B cell (primary cell): ENCODE results near the gene PPP2R5B. TPM values are rescaled to one million over a fixed set of nuclear protein-coding genes. Genes with fewer than 3 reads are reported as not detected.

Source experiments
- ATAC-seq: fragments of 200-7000 bp; cut with Tn5 transposase; one replicate; pipeline ENCODE4 v1.10.0; 2021; ENCODE audit warnings: low read depth, mild to moderate bottlenecking, moderate number of reproducible peaks, moderate library complexity
- CTCF ChIA-PET: fragments of 350-600 bp; sonication (Branson Sonifier 250); formaldehyde crosslinking; loops from one replicate; lab custom pipeline; 2021; ENCODE audit warnings: antibody characterized with exemption, inconsistent platforms; lab: Charles Lee
- POLR2A ChIA-PET: fragments of 350-600 bp; sonication (Branson Sonifier 250); formaldehyde crosslinking; loops from one replicate; lab custom pipeline; 2021; ENCODE audit warnings: antibody characterized with exemption; lab: Charles Lee
- DNase-seq: peaks from one replicate; pipeline ENCODE4 v3.0.0; 2013
- H2AFZ ChIP-seq: 2 replicates; pipeline ENCODE4 v1.6.1; 2012; ENCODE audit warnings: mild to moderate bottlenecking, low read depth, low read length; ENCODE audit not compliant: insufficient read depth, poor library complexity, severe bottlenecking
- H3K27ac ChIP-seq, 2 donors: 1 replicate in 1 of 2; 2 replicates in 1 of 2; pipeline ENCODE4 v1.5.1; 2012 to 2013; ENCODE audit warnings: low read length in 2 of 2, mild to moderate bottlenecking in 2 of 2, moderate library complexity in 1 of 2
- H3K27me3 ChIP-seq, 4 experiments: fragments of 200-600 bp in 1 of 4; sonication (generic) in 1 of 4; replicated peaks in 1 of 4; 1 replicate in 2 of 4; 2 replicates in 2 of 4; pipeline versions ENCODE4 v1.6.1 to v1.7.0; 2013 to 2016; ENCODE audit warnings: low read length in 3 of 4, mild to moderate bottlenecking in 2 of 4, mixed read lengths in 1 of 4, moderate library complexity in 1 of 4; ENCODE audit not compliant: insufficient read depth in 4 of 4, control insufficient read depth in 3 of 4; ENCODE audit errors: control extremely low read depth in 1 of 4
- H3K36me3 ChIP-seq, 2 experiments: replicated peaks in 1 of 2; 1 replicate in 1 of 2; 2 replicates in 1 of 2; pipeline versions ENCODE4 v1.6.1 to v1.7.1; 2013; ENCODE audit warnings: low read length in 1 of 2; ENCODE audit not compliant: insufficient read depth in 2 of 2, control insufficient read depth in 1 of 2; ENCODE audit errors: control extremely low read depth in 1 of 2, extremely low read depth in 1 of 2
- H3K4me1 ChIP-seq, 2 donors: fragments of 200-600 bp in 1 of 2; sonication (generic) in 1 of 2; 1 replicate in 1 of 2; 2 replicates in 1 of 2; pipeline versions ENCODE4 v1.5.1 to v1.6.1; 2013 to 2017; ENCODE audit warnings: low read length in 2 of 2; ENCODE audit not compliant: control insufficient read depth in 2 of 2, insufficient read depth in 2 of 2
- H3K4me2 ChIP-seq: replicated peaks from 2 replicates; pipeline ENCODE3; 2012; ENCODE audit warnings: mild to moderate bottlenecking, low read depth, low read length; ENCODE audit not compliant: poor library complexity, severe bottlenecking
- H3K4me3 ChIP-seq, 5 experiments: fragments of 200-600 bp in 1 of 5; sonication (generic) in 1 of 5; 1 replicate in 3 of 5; 2 replicates in 2 of 5; pipeline versions ENCODE4 v1.5.1 to v1.7.0; 2011 to 2016; ENCODE audit warnings: low read length in 4 of 5, mild to moderate bottlenecking in 4 of 5, low read depth in 2 of 5, control low read depth in 1 of 5, moderate library complexity in 1 of 5; ENCODE audit not compliant: insufficient read depth in 1 of 5; ENCODE audit errors: control extremely low read depth in 1 of 5, extremely low read depth in 1 of 5
- H3K79me2 ChIP-seq: fragments of 200-600 bp; sonication (generic); one replicate; pipeline ENCODE4 v1.6.0; 2016; ENCODE audit warnings: low read length; ENCODE audit not compliant: control insufficient read depth, insufficient read depth
- H3K9ac ChIP-seq: fragments of 200-600 bp; sonication (generic); 2 replicates; pipeline ENCODE4 v1.6.1; 2017; ENCODE audit warnings: mild to moderate bottlenecking, low read length, moderate library complexity
- H3K9me3 ChIP-seq, 3 donors: one replicate each; pipeline versions ENCODE4 v1.6.1 to v1.7.1; 2013; ENCODE audit warnings: low read length in 2 of 3; ENCODE audit not compliant: control insufficient read depth in 2 of 3, insufficient read depth in 1 of 3; ENCODE audit errors: control extremely low read depth in 1 of 3
- H4K20me1 ChIP-seq: 2 replicates; pipeline ENCODE4 v1.6.0; 2012; ENCODE audit warnings: mild to moderate bottlenecking, low read length; ENCODE audit not compliant: insufficient read depth, control insufficient read depth, poor library complexity, severe bottlenecking
- H3K27ac Mint-ChIP-seq: one replicate; pipeline ENCODE4 v1.8.0; 2021; ENCODE audit warnings: mixed read lengths
- H3K27me3 Mint-ChIP-seq: one replicate; pipeline ENCODE4 v1.8.0; 2021; ENCODE audit warnings: mixed read lengths
- H3K4me1 Mint-ChIP-seq: one replicate; pipeline ENCODE4 v1.8.0; 2021; ENCODE audit warnings: mixed read lengths
- H3K4me3 Mint-ChIP-seq: one replicate; pipeline ENCODE4 v1.8.0; 2021; ENCODE audit warnings: mixed read lengths
- H3K9me3 Mint-ChIP-seq: one replicate; pipeline ENCODE4 v1.8.0; 2022; ENCODE audit warnings: mixed read lengths; ENCODE audit not compliant: insufficient read depth
- CTCF ChIP-seq: fragments of 200-600 bp; IDR thresholded peaks from one replicate; pipeline ENCODE4 v1.8.0; 2022; ENCODE audit warnings: antibody characterized with exemption, mild to moderate bottlenecking
- EZH2 ChIP-seq: IDR thresholded peaks from 2 replicates; pipeline ENCODE4 v1.6.1; 2012; ENCODE audit warnings: borderline replicate concordance, low read depth, mild to moderate bottlenecking, moderate library complexity, low read length; ENCODE audit not compliant: insufficient read depth, poor library complexity, severe bottlenecking
- WGBS: methylation state at CpG from one replicate; pipeline ENCODE4 v1.1.5; 2013; ENCODE audit warnings: missing lambda C conversion rate; ENCODE audit not compliant: insufficient coverage; 5-methylcytosine and 5-hydroxymethylcytosine counted together
- intact Hi-C: fragments of 100-400 bp; cut with micrococcal nuclease; formaldehyde crosslinking; loops from one replicate; pipeline ENCODE4 v1.10.0; 2022
- polyA plus RNA-seq: library from polyadenylated mRNA; depleted of rRNA; stranded (reverse); fragments of >200 nt; gene quantifications from 2 replicates; pipeline ENCODE4 v1.2.3, GENCODE V29; 2012
- total RNA-seq, 2 donors: library from RNA; stranded (reverse); fragments of 120-200 nt in 1 of 2; gene quantifications; 1 replicate in 1 of 2; 2 replicates in 1 of 2; pipeline versions ENCODE4 v1.2.3 to v1.2.4, GENCODE V29; 2013 to 2022

PPP2R5B gene
- total and polyA plus RNA-seq, 2 donors (not counting 1 experiment from before 2014, with no cell fraction given) = 22.6 to 30.5 TPM

DNA sequence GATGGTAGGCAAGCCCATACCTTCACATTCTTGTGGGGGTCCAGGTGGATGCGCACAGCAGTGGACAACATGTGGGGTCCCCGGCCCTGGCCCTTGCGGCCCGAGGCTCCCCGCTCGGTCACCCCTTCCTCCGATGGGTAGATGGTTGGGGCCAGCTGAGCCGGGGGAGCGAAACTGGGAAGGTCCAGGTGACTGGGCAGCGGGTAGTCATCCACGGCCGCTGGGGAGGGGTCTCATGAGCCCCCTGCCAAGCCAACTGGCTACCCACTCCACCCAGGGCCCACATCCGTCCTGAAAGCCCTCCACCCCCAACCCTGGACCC, 18.2 kb upstream of the PPP2R5B start:
- no peaks in the 10 kb centered on the region for H3K27me3 Mint-ChIP-seq
- Histone ChIP-seq H3K4me3 (no peak overlapping the region), H3K4me1 (no peaks in the 10 kb centered on the region), H4K20me1 (no peaks in the 10 kb centered on the region), H3K4me2 (no peak overlapping the region), H3K27me3 (no peaks in the 10 kb centered on the region), H3K36me3 (peaks cover 0 to 70% of the 10 kb centered on the region in 2 experiments), H3K9me3 (no peaks in the 10 kb centered on the region), H2AFZ (no peak overlapping the region), H3K27ac (no peak overlapping the region), H3K9ac (no peak overlapping the region), H3K79me2 (no peaks in the 10 kb centered on the region)
- POLR2A ChIA-PET = no interaction called here
- H3K4me1 Mint-ChIP-seq = no peaks in the 10 kb centered on the region
- no peak for ATAC-seq
- WGBS = 100% methylated on average over 9 of the region's 13 CpGs
- intact Hi-C loops = no loop called here
- no peak overlapping the region for H3K27ac Mint-ChIP-seq
- TF ChIP-seq EZH2 = no peak
- no peaks in the 10 kb centered on the region for H3K9me3 Mint-ChIP-seq
- CTCF ChIA-PET = interaction anchor here (0.5 kb wide), 1 partner anchor 508 kb away, joined by 3 read pairs; no protein-coding TSS in a partner anchor
- no peak for DNase-seq
- H3K4me3 Mint-ChIP-seq = no peak overlapping the region

- Mint-ChIP-seq H3K4me3 (no peak overlapping the region), H3K4me1 (no peaks in the 10 kb centered on the region), H3K27ac (no peak overlapping the region), H3K9me3 (no peaks in the 10 kb centered on the region), H3K27me3 (no peaks in the 10 kb centered on the region)
- DNase-seq (no peak), ATAC-seq (no peak)
- Histone ChIP-seq H3K36me3 (peaks cover 0 to 74% of the 10 kb centered on the region in 2 experiments), H3K4me2 (no peak overlapping the region), H2AFZ (no peak overlapping the region), H3K4me1 (no peaks in the 10 kb centered on the region), H3K27ac (no peak overlapping the region), H3K9me3 (no peaks in the 10 kb centered on the region), H3K27me3 (no peaks in the 10 kb centered on the region), H3K79me2 (no peaks in the 10 kb centered on the region), H4K20me1 (no peaks in the 10 kb centered on the region), H3K9ac (no peak overlapping the region), H3K4me3 (no peak overlapping the region)
- 99% methylated on average over 10 of the region's 11 CpGs for WGBS
- TF ChIP-seq EZH2 (no peak), CTCF (no peak)
- ChIA-PET CTCF (no interaction called here), POLR2A (no interaction called here)
- intact Hi-C loops = no loop called here
Observed at GRCh38 chr11:64908766-64909165, 15.7 kb upstream of the PPP2R5B start.
